ENCODE measurements around the gene NLGN3. TPM values are rescaled to one million over a fixed set of nuclear protein-coding genes. Genes with fewer than 3 reads are reported as not detected.

The NLGN3 gene
- total RNA-seq, 1 donor from 2014 or later = 0.13 TPM

DNA sequence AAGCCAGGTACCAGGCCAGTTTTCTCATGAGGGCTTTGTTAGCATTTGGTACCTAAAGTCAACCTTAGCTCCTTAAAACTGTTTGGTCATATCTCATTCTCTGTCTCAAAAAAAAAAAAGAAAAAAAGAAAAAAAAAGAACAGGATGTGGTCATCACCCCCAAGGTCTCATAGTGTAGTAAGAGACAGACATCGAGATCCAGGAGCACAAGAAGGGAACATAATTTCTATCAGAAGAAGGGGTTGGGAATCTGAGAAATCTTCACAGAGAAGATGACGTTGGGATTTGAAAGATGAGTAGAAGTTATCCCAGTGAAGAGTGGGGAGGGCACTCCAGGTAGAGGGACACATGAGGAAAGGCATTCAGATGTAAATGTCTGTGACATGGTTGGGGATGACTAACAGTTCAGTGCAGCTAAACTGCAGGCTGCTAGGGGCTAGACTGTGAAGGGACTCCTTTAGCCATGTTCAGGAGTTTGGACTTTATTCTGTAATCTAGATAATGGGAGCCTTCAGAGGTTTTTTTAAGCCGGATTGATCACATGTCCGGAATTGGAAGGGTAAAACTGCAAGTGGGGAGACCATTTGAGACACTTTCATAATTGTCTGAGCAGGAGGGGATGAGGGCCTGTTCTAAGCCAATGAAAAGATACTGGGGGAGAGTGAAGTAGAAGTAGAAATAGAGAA, 51.5 kb downstream of the NLGN3 start:
- H3K36me3 ChIP-seq (ENCODE audit: control insufficient read depth, insufficient read depth, low read length) = no peaks in the 10 kb centered on the region
- no peaks in the 10 kb centered on the region for H3K27me3 ChIP-seq (ENCODE audit: control insufficient read depth, insufficient read depth, low read length)
- no peak overlapping the region for H3K4me3 ChIP-seq (ENCODE audit: low read depth, low read length)
- TF ChIP-seq, protein P1, sequence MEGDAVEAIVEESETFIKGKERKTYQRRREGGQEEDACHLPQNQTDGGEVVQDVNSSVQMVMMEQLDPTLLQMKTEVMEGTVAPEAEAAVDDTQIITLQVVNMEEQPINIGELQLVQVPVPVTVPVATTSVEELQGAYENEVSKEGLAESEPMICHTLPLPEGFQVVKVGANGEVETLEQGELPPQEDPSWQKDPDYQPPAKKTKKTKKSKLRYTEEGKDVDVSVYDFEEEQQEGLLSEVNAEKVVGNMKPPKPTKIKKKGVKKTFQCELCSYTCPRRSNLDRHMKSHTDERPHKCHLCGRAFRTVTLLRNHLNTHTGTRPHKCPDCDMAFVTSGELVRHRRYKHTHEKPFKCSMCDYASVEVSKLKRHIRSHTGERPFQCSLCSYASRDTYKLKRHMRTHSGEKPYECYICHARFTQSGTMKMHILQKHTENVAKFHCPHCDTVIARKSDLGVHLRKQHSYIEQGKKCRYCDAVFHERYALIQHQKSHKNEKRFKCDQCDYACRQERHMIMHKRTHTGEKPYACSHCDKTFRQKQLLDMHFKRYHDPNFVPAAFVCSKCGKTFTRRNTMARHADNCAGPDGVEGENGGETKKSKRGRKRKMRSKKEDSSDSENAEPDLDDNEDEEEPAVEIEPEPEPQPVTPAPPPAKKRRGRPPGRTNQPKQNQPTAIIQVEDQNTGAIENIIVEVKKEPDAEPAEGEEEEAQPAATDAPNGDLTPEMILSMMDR (IDR thresholded peaks at IDR 0.05; ENCODE audit: insufficient read depth, low read length, poor library complexity, severe bottlenecking) = no peak
- no peak for DNase-seq (ENCODE audit: low read depth)

DNA sequence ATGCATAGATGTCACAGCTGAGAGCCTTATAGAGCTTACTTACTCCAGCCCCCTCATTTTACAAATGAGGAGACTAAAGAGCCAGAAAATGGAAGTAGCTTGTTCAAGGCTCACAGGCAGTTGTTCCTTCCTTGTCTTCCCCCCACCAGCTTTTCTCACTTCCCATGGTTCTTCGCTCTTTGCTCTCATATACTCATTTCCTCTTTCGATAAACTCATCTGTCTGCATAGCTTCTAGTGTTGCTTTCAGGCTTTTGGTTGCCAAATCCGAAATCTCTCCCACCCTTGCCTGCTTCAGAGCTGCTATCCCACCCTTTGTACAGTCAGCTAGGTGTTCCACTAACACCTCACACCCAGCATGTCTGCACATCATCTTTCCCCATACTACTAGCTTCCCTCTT, 53.4 kb downstream of the NLGN3 start:
- no peaks in the 10 kb centered on the region for H3K27me3 ChIP-seq (ENCODE audit: control insufficient read depth, insufficient read depth, low read length)
- no peak for DNase-seq (ENCODE audit: low read depth)
- no peaks in the 10 kb centered on the region for H3K36me3 ChIP-seq (ENCODE audit: control insufficient read depth, insufficient read depth, low read length)
- no peak overlapping the region for H3K4me3 ChIP-seq (ENCODE audit: low read depth, low read length)
- TF ChIP-seq, protein P1 (IDR thresholded peaks at IDR 0.05; ENCODE audit: insufficient read depth, low read length, poor library complexity, severe bottlenecking) = no peak

GRCh38 chrX:71199252-71200008, 54.8 kb downstream of the NLGN3 start:
- Histone ChIP-seq H3K27me3 (ENCODE audit: control insufficient read depth, insufficient read depth, low read length) (no peaks in the 10 kb centered on the region), H3K4me3 (ENCODE audit: low read depth, low read length) (no peak overlapping the region), H3K36me3 (ENCODE audit: control insufficient read depth, insufficient read depth, low read length) (no peaks in the 10 kb centered on the region)
- DNase-seq (ENCODE audit: low read depth) = no peak
- TF ChIP-seq, protein P1 (IDR thresholded peaks at IDR 0.05; ENCODE audit: insufficient read depth, low read length, poor library complexity, severe bottlenecking) = no peak

DNA sequence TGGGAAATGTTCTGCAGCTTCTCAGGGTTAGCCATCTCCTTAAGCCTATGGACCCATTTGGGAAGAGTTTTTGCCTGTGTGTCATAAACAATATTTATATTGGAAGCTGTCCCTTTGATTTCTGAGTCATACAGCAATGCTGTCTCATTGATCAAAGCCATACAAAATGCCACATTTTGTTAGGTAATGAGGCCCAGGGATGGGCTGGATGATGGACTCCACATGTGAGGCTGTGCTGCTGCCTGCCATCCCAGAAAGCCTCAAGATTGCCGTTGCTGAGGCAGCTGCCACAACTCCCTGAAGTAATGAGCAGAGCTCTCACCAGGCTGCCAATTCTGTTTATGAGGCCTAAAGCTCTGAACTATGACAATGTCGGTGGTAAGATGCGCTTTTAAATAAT, 66.2 kb downstream of the NLGN3 start:
- no peak for DNase-seq (ENCODE audit: low read depth)
- TF ChIP-seq, protein P1 (IDR thresholded peaks at IDR 0.05; ENCODE audit: insufficient read depth, low read length, poor library complexity, severe bottlenecking) = no peak
- H3K36me3 ChIP-seq (ENCODE audit: control insufficient read depth, insufficient read depth, low read length) = no peaks in the 10 kb centered on the region
- H3K27me3 ChIP-seq (ENCODE audit: control insufficient read depth, insufficient read depth, low read length) = no peaks in the 10 kb centered on the region
- no peak overlapping the region for H3K4me3 ChIP-seq (ENCODE audit: low read depth, low read length)

DNA sequence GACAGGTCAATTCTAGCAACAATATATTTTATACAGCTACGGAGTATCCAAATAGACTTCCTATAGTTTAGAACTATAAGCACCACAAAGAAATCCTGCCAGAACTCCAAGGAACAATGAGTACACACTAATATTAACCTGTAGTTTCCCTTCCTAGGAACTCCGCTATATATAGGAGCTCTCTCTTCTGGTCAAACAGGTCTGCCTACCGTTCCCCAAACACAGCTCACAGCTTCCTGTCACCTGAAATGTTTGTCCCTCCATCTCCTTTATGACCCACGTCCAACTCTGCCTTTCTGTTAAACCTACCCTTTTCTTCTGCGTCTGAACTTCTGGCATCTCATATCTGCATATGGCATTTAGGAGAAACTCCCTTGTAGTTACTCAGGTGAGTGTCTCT, 67.9 kb downstream of the NLGN3 start:
- TF ChIP-seq, protein P1 (IDR thresholded peaks at IDR 0.05; ENCODE audit: insufficient read depth, low read length, poor library complexity, severe bottlenecking) = no peak
- Histone ChIP-seq H3K27me3 (ENCODE audit: control insufficient read depth, insufficient read depth, low read length) (no peaks in the 10 kb centered on the region), H3K4me3 (ENCODE audit: low read depth, low read length) (no peak overlapping the region), H3K36me3 (ENCODE audit: control insufficient read depth, insufficient read depth, low read length) (no peaks in the 10 kb centered on the region)
- no peak for DNase-seq (ENCODE audit: low read depth)
